Putamen (tissue), 1 donor: ENCODE data around the gene FAM181B.
A peak's percentile ranks its signal among the peaks of the same experiment; 100 is the strongest.
"Not testable (repeated sequence)": the region's sequence is repeated elsewhere in the genome, so short reads cannot be mapped to it uniquely, and the experiment has no call there.

Experiments
- DNase-seq: peaks from one replicate; pipeline ENCODE4 v3.0.0-alpha.2; 2016; ENCODE audit warnings: low spot score

Gene FAM181B

GRCh38 chr11:82732348-82732733 lies 1.3 kb downstream of the FAM181B start:
- DNase-seq, result no peak

DNA sequence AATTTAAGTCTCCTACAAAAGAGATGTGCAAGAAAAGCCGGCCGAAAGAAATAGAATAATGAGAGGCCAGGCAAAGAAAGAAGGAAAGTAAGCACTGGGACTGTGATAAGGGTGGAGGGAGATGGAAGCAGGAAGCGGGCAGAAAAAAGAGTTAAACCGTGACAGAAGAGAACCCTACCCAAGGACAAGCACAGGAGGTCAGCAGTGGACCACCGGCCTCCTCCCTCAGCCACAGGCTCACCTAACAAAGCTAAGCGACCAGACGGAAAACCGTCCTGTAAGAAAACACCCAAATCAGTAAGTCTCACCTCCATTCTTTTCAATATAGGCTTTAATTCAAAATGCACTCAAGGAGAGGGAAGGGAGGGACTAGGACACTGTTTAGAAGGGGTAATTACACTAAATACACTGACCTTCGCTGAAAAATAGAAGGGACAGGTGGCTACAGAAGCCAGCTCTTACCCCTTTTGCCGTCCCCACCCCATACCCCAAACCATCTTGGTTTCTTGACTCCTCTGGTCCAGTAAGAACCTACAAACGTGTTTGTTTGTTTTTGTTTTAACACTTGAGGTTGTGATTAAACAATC lies 1.9 kb downstream of the FAM181B start:
- no peak for DNase-seq

DNA sequence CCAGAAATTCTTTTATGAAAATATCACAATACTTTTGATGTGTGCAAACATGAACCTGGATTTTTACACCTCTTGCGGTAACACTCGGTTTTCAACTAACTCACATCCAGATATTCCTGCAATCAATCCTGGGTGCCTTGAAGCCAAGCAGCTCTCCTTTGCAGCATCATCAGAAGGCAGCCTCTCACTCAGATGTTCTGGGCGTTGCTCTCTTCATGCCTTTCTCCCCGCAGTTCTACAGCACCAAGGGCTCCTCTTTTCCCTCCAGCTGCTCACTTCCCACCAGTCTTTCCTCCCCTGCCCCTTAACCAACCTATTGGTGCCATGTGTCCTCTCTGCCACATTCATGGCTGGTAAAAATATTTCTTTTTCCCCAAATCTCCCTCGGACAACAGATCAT lies 2.9 kb downstream of the FAM181B start:
- no peak for DNase-seq

DNA sequence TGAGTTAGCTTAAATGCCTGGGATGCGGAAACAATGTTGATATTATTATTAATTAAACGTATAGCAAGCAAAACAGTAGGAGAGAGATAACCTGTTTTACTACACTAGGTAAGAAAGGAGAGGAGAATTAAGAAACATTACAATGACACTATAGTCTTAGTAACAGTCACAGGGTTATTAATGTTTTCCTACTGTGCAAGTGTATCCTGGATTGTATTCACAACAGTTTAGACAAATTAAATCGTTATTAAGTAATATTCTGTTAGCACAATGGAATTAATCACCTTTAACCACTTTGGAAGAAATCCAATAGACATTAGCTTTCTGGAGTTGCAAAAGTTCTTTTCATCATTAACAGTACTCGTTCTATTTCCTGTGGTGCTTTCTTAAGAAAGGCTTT lies 3.4 kb downstream of the FAM181B start:
- DNase-seq, result no peak

- DNase-seq, result no peak
These were observed 9.6 kb downstream of the FAM181B start for GRCh38 chr11:82724026-82724425.

DNA sequence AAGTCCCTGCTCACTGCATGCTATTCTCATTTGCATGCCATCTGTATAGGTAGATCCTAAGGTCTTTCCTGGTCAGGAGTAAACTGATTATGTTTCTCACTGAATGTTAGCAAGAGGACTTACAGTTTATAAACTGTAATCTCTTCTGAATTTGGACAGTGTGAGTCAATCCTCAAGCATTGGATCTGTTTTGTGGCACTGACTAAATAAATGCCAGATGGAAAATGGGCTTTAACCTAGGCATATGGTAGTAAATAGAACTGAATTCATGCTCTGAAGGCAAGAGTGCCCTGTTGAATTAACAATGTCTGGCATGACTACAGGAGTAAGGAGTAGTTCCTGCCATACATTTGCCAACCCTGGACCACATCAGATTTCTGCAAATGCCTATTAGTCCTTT lies 11.4 kb downstream of the FAM181B start:
- no peak for DNase-seq

- no peak for DNase-seq
These were observed 13.2 kb downstream of the FAM181B start for GRCh38 chr11:82720267-82721065.

GRCh38 chr11:82719361-82720105 lies 14.1 kb downstream of the FAM181B start:
- peak; percentile 77 for DNase-seq

- DNase-seq, result no peak
These were observed 14.8 kb downstream of the FAM181B start for GRCh38 chr11:82718821-82719220.

GRCh38 chr11:82718307-82718706 lies 15.4 kb downstream of the FAM181B start:
- peak; percentile 87 for DNase-seq

GRCh38 chr11:82714346-82715174 lies 19.1 kb downstream of the FAM181B start:
- no peak for DNase-seq

DNA sequence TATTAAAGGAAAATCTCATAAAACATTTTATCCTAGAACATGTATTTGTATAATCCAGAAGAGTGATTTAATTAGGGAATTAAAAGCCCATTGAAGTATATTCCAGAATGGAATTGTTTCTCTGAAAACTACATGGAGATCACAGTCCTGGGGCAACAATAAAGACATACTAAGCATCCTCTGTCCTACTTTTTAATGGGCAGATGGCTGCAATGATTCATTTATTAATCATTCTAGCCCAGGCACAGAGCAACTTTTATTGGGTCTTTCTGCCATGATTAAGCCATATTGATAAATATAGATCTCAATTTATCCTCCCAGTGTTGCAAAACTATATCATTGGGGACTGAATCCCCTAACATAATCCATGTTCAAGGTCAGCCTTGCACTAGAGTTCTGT lies 22.0 kb downstream of the FAM181B start:
- DNase-seq, result no peak

DNA sequence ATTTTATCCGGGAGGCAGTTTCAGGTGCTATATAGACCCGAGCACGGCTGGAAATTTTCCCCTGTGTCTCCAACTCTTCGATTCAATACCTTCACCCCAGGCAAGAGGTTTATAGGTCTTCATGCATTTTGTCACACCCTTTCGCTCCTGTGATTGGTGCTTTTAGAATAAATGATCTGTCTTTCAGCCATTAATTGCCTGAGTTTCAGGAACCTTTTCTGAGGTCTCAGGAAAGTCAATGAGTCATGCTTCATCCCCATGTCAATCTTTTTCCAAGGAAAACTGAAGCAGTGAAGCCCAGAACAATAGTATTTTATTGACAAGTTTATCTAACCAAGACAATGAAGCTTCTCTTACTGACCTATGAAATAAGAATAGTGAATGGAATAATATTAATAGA lies 29.9 kb downstream of the FAM181B start:
- DNase-seq, result no peak

DNA sequence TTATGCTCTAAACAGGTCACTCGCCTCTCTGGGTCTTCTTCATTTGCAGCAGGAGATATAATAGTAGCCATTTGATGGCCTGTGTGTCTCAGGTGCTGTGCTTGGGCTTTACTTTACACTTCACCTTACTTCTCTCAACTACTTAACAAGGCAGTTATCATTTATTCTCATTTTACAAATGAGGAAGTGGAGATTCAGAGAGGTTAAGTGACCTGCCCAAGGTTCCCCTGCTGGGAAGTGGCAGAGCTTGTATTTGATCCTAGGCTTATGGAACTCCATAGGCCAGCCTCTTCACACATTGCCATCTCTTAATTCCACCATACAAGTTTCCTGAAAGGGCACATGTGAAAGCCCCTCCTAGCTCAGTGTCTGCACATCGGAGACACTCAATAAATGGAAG lies 30.4 kb downstream of the FAM181B start:
- no peak for DNase-seq

DNA sequence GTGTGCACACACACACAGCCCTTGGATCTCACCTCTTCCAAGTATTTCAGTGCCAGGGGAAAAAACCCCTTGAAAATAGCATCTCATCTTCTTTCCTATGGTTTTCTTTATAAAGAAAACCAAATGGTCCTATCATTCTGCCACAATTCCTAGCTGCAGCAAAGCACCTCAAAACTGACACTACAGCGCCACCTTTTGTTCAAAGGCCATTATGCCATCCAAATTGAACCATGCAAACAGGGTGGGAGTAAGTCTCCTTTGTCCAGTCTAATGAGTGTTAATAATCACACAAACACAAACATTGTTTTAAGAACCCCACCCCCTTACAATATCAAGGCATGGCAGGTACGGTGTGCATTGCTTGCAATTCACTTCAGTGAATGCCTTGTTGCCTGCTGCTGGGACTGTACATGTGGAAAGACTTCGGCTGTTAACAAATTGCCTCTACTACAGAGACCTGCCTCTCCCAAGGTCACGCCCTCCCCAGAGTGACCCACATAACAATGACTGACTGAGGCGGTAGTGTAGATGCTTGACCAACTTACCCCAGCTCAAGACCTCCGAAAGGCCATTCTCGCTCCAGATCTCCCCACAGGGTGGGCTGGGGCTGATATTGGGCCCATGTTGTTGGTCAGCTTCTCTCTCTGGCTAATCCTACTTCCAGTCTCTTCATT lies 31.7 kb downstream of the FAM181B start:
- DNase-seq, result peak; percentile 31

DNA sequence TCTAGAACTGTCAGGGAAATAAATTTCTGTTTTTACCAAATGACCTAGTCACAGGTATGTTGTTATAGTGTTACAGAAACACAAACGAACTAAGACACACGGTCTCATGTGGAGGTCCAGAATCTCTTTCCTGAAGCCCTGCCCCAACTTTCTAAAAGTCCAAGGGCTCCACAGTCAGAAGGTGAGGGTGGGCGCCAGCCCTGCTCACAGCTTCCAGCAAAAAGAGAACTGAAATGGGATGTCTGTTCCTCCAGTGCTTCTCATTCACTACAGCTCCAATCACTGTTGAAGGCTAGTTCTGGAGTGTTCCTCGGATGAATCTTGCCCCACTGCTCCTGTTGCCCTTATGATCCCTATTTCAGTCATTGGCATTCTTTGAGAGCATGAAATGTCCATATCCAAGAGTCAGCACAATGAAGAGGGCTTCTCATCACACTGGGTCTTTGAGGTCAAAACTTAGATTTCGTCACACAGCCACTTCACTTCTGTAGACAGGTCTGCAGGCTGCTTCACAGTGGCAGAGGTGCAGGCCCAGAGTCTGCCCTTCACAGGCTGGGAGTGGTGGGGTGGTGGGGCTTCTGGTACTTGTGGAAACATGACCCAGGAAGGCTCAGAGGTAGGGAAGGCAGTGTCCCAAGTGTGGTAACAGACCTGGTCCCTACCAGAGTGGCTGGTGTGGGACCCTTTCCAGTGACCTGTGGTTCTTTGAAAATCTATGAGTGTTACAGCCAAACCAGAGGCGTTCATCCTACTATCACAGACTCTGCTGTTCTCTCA lies 34.9 kb downstream of the FAM181B start:
- DNase-seq, result no peak

GRCh38 chr11:82692981-82693380 lies 40.7 kb downstream of the FAM181B start:
- DNase-seq, result no peak

DNA sequence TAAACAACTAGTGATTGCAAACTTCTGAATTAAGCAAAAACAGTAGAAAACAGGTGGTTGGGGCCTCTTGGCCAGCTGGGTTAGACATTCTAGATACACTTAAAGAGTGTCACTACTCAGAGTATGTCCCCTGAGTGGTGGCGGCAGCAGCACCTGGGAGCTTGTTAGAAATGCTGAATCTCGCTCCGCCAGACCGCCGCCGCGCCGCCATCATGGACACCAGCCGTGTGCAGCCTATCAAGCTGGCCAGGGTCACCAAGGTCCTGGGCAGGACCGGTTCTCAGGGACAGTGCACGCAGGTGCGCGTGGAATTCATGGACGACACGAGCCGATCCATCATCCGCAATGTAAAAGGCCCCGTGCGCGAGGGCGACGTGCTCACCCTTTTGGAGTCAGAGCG lies 44.3 kb downstream of the FAM181B start:
- not testable (repeated sequence) for DNase-seq

DNA sequence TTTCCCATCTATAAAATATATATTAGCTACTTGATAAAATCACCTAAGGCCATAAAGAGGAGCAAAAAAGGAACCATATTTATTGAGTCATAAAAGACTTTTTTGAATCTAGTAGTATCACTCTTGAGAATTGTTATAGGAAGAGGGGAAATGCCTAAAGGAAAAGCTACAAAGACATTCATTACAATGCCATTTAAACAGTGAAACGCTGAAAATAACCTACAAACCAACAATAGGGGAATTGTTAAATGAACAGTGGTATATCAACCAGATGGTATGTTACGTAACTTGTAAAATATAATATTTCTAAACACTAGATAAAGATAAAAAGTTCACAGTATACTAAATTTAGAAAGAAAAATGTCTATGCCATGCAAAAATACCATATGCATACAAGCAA lies 47.5 kb downstream of the FAM181B start:
- no peak for DNase-seq

DNA sequence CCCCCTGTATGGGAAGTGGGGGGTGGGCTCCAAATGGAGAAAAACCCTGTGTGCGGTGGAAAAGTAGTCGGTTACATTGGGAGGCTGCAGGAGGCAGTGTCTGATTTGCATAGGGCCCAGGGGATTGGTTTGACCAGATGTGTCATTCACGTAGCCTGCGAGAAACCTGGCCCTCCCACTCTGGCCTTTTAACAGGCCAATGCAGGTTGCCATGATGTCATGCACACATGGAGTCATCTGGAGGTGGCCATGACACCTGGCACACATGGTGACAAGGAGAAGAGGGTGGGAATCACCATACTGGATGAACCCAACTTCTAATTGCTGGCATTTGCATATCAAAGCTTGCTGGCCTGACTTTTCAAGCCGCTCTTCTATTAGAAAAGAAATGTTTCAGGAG lies 50.6 kb downstream of the FAM181B start:
- no peak for DNase-seq
